WTC11 (cell line): ENCODE results near the gene ZBTB37. TPM values are rescaled to one million over a fixed set of nuclear protein-coding genes. Genes with fewer than 3 reads are reported as not detected.
"Not testable (repeated sequence)": the region's sequence is repeated elsewhere in the genome, so short reads cannot be mapped to it uniquely, and the experiment has no call there.

ENCODE experiments used
- ATAC-seq: fragments of 200-7000 bp; cut with Tn5 transposase; 2 replicates; pipeline ENCODE4 v1.10.0; 2021; ENCODE audit warnings: mild to moderate bottlenecking, moderate library complexity
- CTCF ChIA-PET: fragments of 300-600 bp; sonication (Branson Sonifier 250); formaldehyde crosslinking; loops from one replicate; lab custom pipeline; 2021; ENCODE audit warnings: antibody characterized with exemption; lab: Charles Lee
- POLR2A ChIA-PET: fragments of 350-600 bp; sonication (Branson Sonifier 250); formaldehyde crosslinking; loops from one replicate; lab custom pipeline; 2021; ENCODE audit warnings: antibody characterized with exemption; lab: Charles Lee
- DNase-seq: peaks from one replicate; pipeline ENCODE4 v3.0.0; 2021; ENCODE audit warnings: low spot score
- H3K27ac Mint-ChIP-seq: 2 replicates; pipeline ENCODE4 v1.8.0; 2021; ENCODE audit warnings: mixed read lengths
- H3K27me3 Mint-ChIP-seq: 2 replicates; pipeline ENCODE4 v1.8.0; 2021; ENCODE audit warnings: low read depth, mild to moderate bottlenecking, moderate library complexity, mixed read lengths
- H3K36me3 Mint-ChIP-seq: 2 replicates; pipeline ENCODE4 v1.8.0; 2021; ENCODE audit warnings: mixed read lengths
- H3K4me1 Mint-ChIP-seq: 2 replicates; pipeline ENCODE4 v1.8.0; 2022; ENCODE audit warnings: mixed read lengths
- H3K4me3 Mint-ChIP-seq: 2 replicates; pipeline ENCODE4 v1.8.0; 2021; ENCODE audit warnings: mild to moderate bottlenecking, moderate library complexity, mixed read lengths
- H3K9me3 Mint-ChIP-seq: 2 replicates; pipeline ENCODE4 v1.8.0; 2021; ENCODE audit warnings: mixed read lengths
- CREM ChIP-seq: sonication (generic); formaldehyde crosslinking; IDR thresholded peaks from 2 replicates; pipeline ENCODE4 v1.8.1; 2022; ENCODE audit warnings: mild to moderate bottlenecking, missing genetic modification reagents, moderate library complexity
- ESRRA ChIP-seq: sonication (generic); formaldehyde crosslinking; IDR thresholded peaks from 2 replicates; pipeline ENCODE4 v1.8.1; 2022; ENCODE audit warnings: mild to moderate bottlenecking, missing genetic modification reagents, borderline replicate concordance
- ETV6 ChIP-seq: sonication (generic); formaldehyde crosslinking; IDR thresholded peaks from 2 replicates; pipeline ENCODE4 v1.8.1; 2022; ENCODE audit warnings: mild to moderate bottlenecking, missing genetic modification reagents
- GABPB1 ChIP-seq: sonication (generic); formaldehyde crosslinking; IDR thresholded peaks from 2 replicates; pipeline ENCODE4 v1.8.1; 2023; ENCODE audit warnings: mild to moderate bottlenecking, missing genetic modification reagents
- JUN ChIP-seq: sonication (generic); formaldehyde crosslinking; IDR thresholded peaks from 2 replicates; pipeline ENCODE4 v1.8.0; 2023; ENCODE audit warnings: mild to moderate bottlenecking, missing genetic modification reagents
- KAT7 ChIP-seq: sonication (generic); formaldehyde crosslinking; IDR thresholded peaks from 2 replicates; pipeline ENCODE4 v1.8.1; 2023; ENCODE audit warnings: missing genetic modification reagents, mild to moderate bottlenecking, borderline replicate concordance
- MXD4 ChIP-seq: fragments of 250-450 bp; sonication (Bioruptor Pico); IDR thresholded peaks from 2 replicates; pipeline ENCODE4 v1.8.0; 2021; ENCODE audit warnings: mild to moderate bottlenecking, moderate library complexity, borderline replicate concordance
- NR2C2 ChIP-seq: sonication (generic); formaldehyde crosslinking; IDR thresholded peaks from 2 replicates; pipeline ENCODE4 v1.8.0; 2022; ENCODE audit warnings: mild to moderate bottlenecking, missing genetic modification reagents
- RELA ChIP-seq: sonication (generic); formaldehyde crosslinking; IDR thresholded peaks from 2 replicates; pipeline ENCODE4 v1.8.1; 2022; ENCODE audit warnings: missing genetic modification reagents, mild to moderate bottlenecking, borderline replicate concordance
- SMAD3 ChIP-seq: sonication (generic); formaldehyde crosslinking; IDR thresholded peaks from 2 replicates; pipeline ENCODE4 v1.8.0; 2022; ENCODE audit warnings: missing genetic modification reagents, mild to moderate bottlenecking, borderline replicate concordance
- SMAD4 ChIP-seq: sonication (generic); formaldehyde crosslinking; IDR thresholded peaks from 2 replicates; pipeline ENCODE4 v1.8.0; 2022; ENCODE audit warnings: mild to moderate bottlenecking, missing genetic modification reagents
- TCF7 ChIP-seq: sonication (generic); formaldehyde crosslinking; IDR thresholded peaks from 2 replicates; pipeline ENCODE4 v1.8.0; 2022; ENCODE audit warnings: mild to moderate bottlenecking, low read depth, missing genetic modification reagents, moderate library complexity
- TEAD4 ChIP-seq: sonication (generic); formaldehyde crosslinking; IDR thresholded peaks from 2 replicates; pipeline ENCODE4 v1.8.0; 2022; ENCODE audit warnings: mild to moderate bottlenecking, missing genetic modification reagents
- ZBTB21 ChIP-seq: sonication (generic); formaldehyde crosslinking; IDR thresholded peaks from 2 replicates; pipeline ENCODE4 v1.8.1; 2023; ENCODE audit warnings: mild to moderate bottlenecking, missing genetic modification reagents, borderline replicate concordance
- ZNF121 ChIP-seq: sonication (generic); formaldehyde crosslinking; IDR thresholded peaks from 2 replicates; pipeline ENCODE4 v1.8.0; 2023; ENCODE audit warnings: missing genetic modification reagents
- ZNF219 ChIP-seq: sonication (generic); formaldehyde crosslinking; IDR thresholded peaks from 2 replicates; pipeline ENCODE4 v1.8.0; 2023; ENCODE audit warnings: missing genetic modification reagents, mild to moderate bottlenecking, borderline replicate concordance
- ZNF232 ChIP-seq: sonication (generic); formaldehyde crosslinking; IDR thresholded peaks from 2 replicates; pipeline ENCODE4 v1.8.0; 2022; ENCODE audit warnings: mild to moderate bottlenecking, missing genetic modification reagents
- ZNF263 ChIP-seq: sonication (generic); formaldehyde crosslinking; IDR thresholded peaks from 2 replicates; pipeline ENCODE4 v1.8.1; 2022; ENCODE audit warnings: low read depth, mild to moderate bottlenecking, moderate library complexity, missing genetic modification reagents
- ZNF317 ChIP-seq: sonication (generic); formaldehyde crosslinking; IDR thresholded peaks from 2 replicates; pipeline ENCODE4 v1.8.1; 2023; ENCODE audit warnings: low read depth, mild to moderate bottlenecking, moderate library complexity, missing genetic modification reagents, borderline replicate concordance
- total RNA-seq: library from RNA; stranded (reverse); gene quantifications from 3 replicates; pipeline ENCODE4 v1.2.3, GENCODE V29; 2021
- TF ChIP-seq, protein P1 (sequence below): fragments of 250-450 bp; sonication (Bioruptor Pico); IDR thresholded peaks from 2 replicates; pipeline ENCODE4 v1.9.0; 2021; ENCODE audit warnings: moderate library complexity, mild to moderate bottlenecking, inconsistent platforms, borderline replicate concordance
- TF ChIP-seq, protein P2 (sequence below): fragments of 200-600 bp; IDR thresholded peaks from 2 replicates; pipeline ENCODE4 v1.8.0; 2022; ENCODE audit warnings: antibody characterized with exemption
- TF ChIP-seq, protein P3 (sequence below): sonication (generic); formaldehyde crosslinking; IDR thresholded peaks from 2 replicates; pipeline ENCODE4 v1.8.1; 2023; ENCODE audit warnings: mild to moderate bottlenecking, missing genetic modification reagents, moderate library complexity
- TF ChIP-seq, protein P4 (sequence below): sonication (generic); formaldehyde crosslinking; IDR thresholded peaks from 2 replicates; pipeline ENCODE4 v1.8.0; 2023; ENCODE audit warnings: mild to moderate bottlenecking, missing genetic modification reagents
- TF ChIP-seq, protein P5 (sequence below): sonication (generic); formaldehyde crosslinking; conservative IDR thresholded peaks from 2 replicates; pipeline ENCODE4 v1.8.1; 2022; ENCODE audit warnings: mild to moderate bottlenecking, missing genetic modification reagents

The ZBTB37 gene
- total RNA-seq, 1 experiment from 2014 or later, result 14.4 TPM

DNA sequence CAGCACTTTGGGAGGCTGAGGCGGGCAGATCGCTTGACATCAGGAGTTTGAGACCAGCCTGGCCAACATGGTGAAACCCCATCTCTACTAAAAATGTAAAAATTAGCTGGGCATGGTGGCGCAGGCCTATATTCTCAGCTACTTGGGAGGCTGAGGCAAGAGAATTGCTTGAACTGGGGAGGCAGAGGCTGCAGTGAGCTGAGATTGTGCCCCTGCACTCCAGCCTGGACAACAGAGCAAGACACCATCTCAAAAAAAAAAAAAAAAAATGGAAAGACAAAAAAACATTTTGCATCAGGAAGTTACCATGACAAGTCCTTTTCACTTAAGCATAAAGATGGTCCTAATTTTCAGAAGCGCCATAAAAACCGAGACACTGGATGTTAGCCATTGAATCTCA, 62.4 kb downstream of the ZBTB37 start:
- ChIA-PET CTCF (interaction anchor here (0.7 kb wide), 1 partner anchor 288 kb away, joined by 3 read pairs; no protein-coding TSS in a partner anchor), POLR2A (interaction anchor here (0.7 kb wide), 1 partner anchor 11 kb away, joined by 5 read pairs; no protein-coding TSS in a partner anchor)
- Mint-ChIP-seq H3K4me1 (peaks cover 10% of the 10 kb centered on the region), H3K36me3 (peaks cover 12% of the 10 kb centered on the region)
- DNase-seq, H3K27ac Mint-ChIP-seq, ATAC-seq, H3K27me3 Mint-ChIP-seq, H3K4me3 Mint-ChIP-seq, H3K9me3 Mint-ChIP-seq: not testable (repeated sequence)
- peak; percentile 24; the same call in 1 of the 2 replicates for TF ChIP-seq ZNF121 (CRISPR knock-in tag)

DNA sequence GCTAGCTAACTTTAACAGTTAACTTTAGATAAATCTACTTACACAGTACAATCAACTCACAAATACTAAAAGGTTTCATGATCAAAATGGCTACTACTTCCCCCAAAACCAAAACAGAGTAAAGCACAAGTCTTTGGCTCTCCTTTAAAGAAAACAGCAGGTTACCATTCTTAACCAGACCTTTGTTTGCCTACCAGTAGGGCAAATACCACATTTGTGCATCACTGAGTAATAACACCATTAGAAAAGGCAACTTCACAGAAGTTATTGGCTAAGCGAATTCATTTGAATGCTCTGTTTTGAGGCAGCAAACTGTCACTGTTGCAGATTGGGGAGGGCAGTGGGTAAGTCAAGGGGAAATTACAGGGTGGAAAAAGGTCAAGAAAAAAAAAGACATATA, 66.3 kb downstream of the ZBTB37 start:
- peak overlapping the region; percentile 63; the same call in 1 of the 2 replicates for H3K27ac Mint-ChIP-seq
- peaks cover 3% of the 10 kb centered on the region for H3K9me3 Mint-ChIP-seq
- DNase-seq (no peak), ATAC-seq (peak; percentile 79)
- H3K36me3 Mint-ChIP-seq, result peaks cover 23% of the 10 kb centered on the region
- POLR2A ChIA-PET, result no interaction called here
- CTCF ChIA-PET, result no interaction called here
- TF ChIP-seq, protein P1, sequence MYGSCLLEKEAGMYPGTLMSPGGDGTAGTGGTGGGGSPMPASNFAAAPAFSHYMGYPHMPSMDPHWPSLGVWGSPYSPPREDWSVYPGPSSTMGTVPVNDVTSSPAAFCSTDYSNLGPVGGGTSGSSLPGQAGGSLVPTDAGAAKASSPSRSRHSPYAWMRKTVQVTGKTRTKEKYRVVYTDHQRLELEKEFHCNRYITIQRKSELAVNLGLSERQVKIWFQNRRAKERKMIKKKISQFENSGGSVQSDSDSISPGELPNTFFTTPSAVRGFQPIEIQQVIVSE (CRISPR knock-in tag), result no peak
- TF ChIP-seq, protein P2, sequence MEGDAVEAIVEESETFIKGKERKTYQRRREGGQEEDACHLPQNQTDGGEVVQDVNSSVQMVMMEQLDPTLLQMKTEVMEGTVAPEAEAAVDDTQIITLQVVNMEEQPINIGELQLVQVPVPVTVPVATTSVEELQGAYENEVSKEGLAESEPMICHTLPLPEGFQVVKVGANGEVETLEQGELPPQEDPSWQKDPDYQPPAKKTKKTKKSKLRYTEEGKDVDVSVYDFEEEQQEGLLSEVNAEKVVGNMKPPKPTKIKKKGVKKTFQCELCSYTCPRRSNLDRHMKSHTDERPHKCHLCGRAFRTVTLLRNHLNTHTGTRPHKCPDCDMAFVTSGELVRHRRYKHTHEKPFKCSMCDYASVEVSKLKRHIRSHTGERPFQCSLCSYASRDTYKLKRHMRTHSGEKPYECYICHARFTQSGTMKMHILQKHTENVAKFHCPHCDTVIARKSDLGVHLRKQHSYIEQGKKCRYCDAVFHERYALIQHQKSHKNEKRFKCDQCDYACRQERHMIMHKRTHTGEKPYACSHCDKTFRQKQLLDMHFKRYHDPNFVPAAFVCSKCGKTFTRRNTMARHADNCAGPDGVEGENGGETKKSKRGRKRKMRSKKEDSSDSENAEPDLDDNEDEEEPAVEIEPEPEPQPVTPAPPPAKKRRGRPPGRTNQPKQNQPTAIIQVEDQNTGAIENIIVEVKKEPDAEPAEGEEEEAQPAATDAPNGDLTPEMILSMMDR, result no peak
- TF ChIP-seq GABPB1 (CRISPR knock-in tag) (no peak), RELA (no peak), CREM (no peak), ESRRA (CRISPR knock-in tag) (no peak), MXD4 (CRISPR knock-in tag) (no peak), NR2C2 (CRISPR knock-in tag) (no peak), SMAD4 (CRISPR knock-in tag) (no peak), SMAD3 (CRISPR knock-in tag) (no peak), ETV6 (CRISPR knock-in tag) (no peak), ZBTB21 (CRISPR knock-in tag) (no peak), JUN (no peak), ZNF263 (CRISPR knock-in tag) (no peak)
- TF ChIP-seq, protein P3, sequence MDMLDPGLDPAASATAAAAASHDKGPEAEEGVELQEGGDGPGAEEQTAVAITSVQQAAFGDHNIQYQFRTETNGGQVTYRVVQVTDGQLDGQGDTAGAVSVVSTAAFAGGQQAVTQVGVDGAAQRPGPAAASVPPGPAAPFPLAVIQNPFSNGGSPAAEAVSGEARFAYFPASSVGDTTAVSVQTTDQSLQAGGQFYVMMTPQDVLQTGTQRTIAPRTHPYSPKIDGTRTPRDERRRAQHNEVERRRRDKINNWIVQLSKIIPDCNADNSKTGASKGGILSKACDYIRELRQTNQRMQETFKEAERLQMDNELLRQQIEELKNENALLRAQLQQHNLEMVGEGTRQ (CRISPR knock-in tag), result no peak
- H3K4me3 Mint-ChIP-seq, result no peak overlapping the region
- H3K4me1 Mint-ChIP-seq, result peaks cover 11% of the 10 kb centered on the region
- no peaks in the 10 kb centered on the region for H3K27me3 Mint-ChIP-seq

DNA sequence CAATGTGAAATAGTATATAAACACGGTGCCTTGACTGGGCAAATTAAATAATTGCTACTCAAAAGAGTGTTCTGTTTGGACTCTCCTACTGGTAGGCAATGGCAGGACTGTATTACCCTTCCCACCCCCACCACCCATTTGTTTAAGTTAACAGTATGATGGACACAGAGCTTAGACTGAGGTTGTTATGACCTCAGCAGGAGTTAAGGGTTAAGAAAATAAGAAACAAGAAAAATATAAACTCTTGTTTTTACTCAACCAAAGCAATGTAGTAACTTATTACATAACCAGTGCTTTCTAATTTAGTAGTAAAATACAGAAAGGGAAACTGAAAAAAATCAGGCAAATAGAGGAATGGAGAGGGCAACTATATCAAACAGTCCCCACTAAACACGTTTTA, 68.9 kb downstream of the ZBTB37 start:
- H3K27me3 Mint-ChIP-seq, result no peaks in the 10 kb centered on the region
- H3K4me3 Mint-ChIP-seq, result no peak overlapping the region
- ChIA-PET POLR2A (interaction anchor here (0.6 kb wide), 2 partner anchors 63 to 93 kb away, joined by 3 read pairs; no protein-coding TSS in a partner anchor), CTCF (no interaction called here)
- no peak for DNase-seq
- no peaks in the 10 kb centered on the region for H3K9me3 Mint-ChIP-seq
- no peak for ATAC-seq
- H3K36me3 Mint-ChIP-seq, result peaks cover 29% of the 10 kb centered on the region
- no peak overlapping the region for H3K27ac Mint-ChIP-seq
- H3K4me1 Mint-ChIP-seq, result peaks cover 11% of the 10 kb centered on the region
- no peak for TF ChIP-seq ZNF219
- TF ChIP-seq ZNF232 (CRISPR knock-in tag), result no peak
- TF ChIP-seq CREM, result no peak
- TF ChIP-seq SMAD3 (CRISPR knock-in tag), result no peak
- no peak for TF ChIP-seq TCF7 (CRISPR knock-in tag)
- TF ChIP-seq, protein P4, sequence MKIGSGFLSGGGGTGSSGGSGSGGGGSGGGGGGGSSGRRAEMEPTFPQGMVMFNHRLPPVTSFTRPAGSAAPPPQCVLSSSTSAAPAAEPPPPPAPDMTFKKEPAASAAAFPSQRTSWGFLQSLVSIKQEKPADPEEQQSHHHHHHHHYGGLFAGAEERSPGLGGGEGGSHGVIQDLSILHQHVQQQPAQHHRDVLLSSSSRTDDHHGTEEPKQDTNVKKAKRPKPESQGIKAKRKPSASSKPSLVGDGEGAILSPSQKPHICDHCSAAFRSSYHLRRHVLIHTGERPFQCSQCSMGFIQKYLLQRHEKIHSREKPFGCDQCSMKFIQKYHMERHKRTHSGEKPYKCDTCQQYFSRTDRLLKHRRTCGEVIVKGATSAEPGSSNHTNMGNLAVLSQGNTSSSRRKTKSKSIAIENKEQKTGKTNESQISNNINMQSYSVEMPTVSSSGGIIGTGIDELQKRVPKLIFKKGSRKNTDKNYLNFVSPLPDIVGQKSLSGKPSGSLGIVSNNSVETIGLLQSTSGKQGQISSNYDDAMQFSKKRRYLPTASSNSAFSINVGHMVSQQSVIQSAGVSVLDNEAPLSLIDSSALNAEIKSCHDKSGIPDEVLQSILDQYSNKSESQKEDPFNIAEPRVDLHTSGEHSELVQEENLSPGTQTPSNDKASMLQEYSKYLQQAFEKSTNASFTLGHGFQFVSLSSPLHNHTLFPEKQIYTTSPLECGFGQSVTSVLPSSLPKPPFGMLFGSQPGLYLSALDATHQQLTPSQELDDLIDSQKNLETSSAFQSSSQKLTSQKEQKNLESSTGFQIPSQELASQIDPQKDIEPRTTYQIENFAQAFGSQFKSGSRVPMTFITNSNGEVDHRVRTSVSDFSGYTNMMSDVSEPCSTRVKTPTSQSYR (CRISPR knock-in tag), result no peak
- no peak for TF ChIP-seq ESRRA (CRISPR knock-in tag)
- no peak for TF ChIP-seq KAT7 (CRISPR knock-in tag)
- TF ChIP-seq TEAD4 (CRISPR knock-in tag), result no peak
- TF ChIP-seq, protein P1 (CRISPR knock-in tag), result no peak
- TF ChIP-seq, protein P5, sequence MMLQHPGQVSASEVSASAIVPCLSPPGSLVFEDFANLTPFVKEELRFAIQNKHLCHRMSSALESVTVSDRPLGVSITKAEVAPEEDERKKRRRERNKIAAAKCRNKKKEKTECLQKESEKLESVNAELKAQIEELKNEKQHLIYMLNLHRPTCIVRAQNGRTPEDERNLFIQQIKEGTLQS, result no peak
- no peak for TF ChIP-seq ZNF317 (CRISPR knock-in tag)
